Muscle of leg (tissue), 11 donors: ENCODE results near the gene NUDT3. TPM values are rescaled to one million over a fixed set of nuclear protein-coding genes. Genes with fewer than 3 reads are reported as not detected.

ENCODE experiments used
- DNase-seq: peaks from one replicate; pipeline ENCODE4 v3.0.0; 2013
- H3K27ac ChIP-seq: one replicate; pipeline ENCODE4 v1.5.1; 2013; ENCODE audit warnings: mild to moderate bottlenecking, low read length, control low read depth
- H3K27me3 ChIP-seq: one replicate; pipeline ENCODE4 v1.6.1; 2013; ENCODE audit warnings: low read length; ENCODE audit not compliant: control insufficient read depth, insufficient read depth
- H3K36me3 ChIP-seq: one replicate; pipeline ENCODE4 v1.6.1; 2013; ENCODE audit warnings: low read length; ENCODE audit not compliant: control insufficient read depth, insufficient read depth
- H3K4me1 ChIP-seq: one replicate; pipeline ENCODE4 v1.6.1; 2013; ENCODE audit warnings: low read length; ENCODE audit not compliant: control insufficient read depth, insufficient read depth
- H3K4me3 ChIP-seq: one replicate; pipeline ENCODE4 v1.5.1; 2013; ENCODE audit warnings: low read length, control low read depth
- H3K9me3 ChIP-seq: replicated peaks from 2 replicates; pipeline ENCODE4 v1.6.1; 2013; ENCODE audit warnings: low read depth, low read length; ENCODE audit not compliant: control insufficient read depth
- WGBS: methylation state at CpG from one replicate; pipeline ENCODE4 v1.1.5; 2013; ENCODE audit warnings: missing lambda C conversion rate; ENCODE audit not compliant: insufficient coverage; 5-methylcytosine and 5-hydroxymethylcytosine counted together
- polyA plus RNA-seq, 8 donors: library from polyadenylated mRNA; unstranded; fragments of 120-200 nt; gene quantifications; one replicate each; pipeline versions ENCODE4 v1.2.1 to v1.2.3, GENCODE V29; 2013; ENCODE audit warnings: inconsistent platforms in 1 of 8, low replicate concordance in 1 of 8; ENCODE audit not compliant: insufficient read length in 8 of 8, insufficient read depth in 1 of 8
- total RNA-seq: library from RNA; stranded (reverse); fragments of 120-200 nt; gene quantifications from one replicate; pipeline ENCODE4 v1.2.4, GENCODE V29; 2013

The NUDT3 gene
- total and polyA plus RNA-seq, 9 donors: 18.9 to 56.7 (median 28.8) TPM

GRCh38 chr6:34316431-34317171 is 75.9 kb downstream of the NUDT3 start:
- DNase-seq: no peak
- Histone ChIP-seq H3K9me3 (no peaks in the 10 kb centered on the region), H3K4me3 (no peak overlapping the region), H3K4me1 (peaks cover 11% of the 10 kb centered on the region), H3K27me3 (no peaks in the 10 kb centered on the region), H3K36me3 (no peaks in the 10 kb centered on the region), H3K27ac (peak overlapping the region; percentile 59)
- 100% methylated on average over 1 of the region's 1 CpG for WGBS

GRCh38 chr6:34315780-34316179 is 76.7 kb downstream of the NUDT3 start:
- no peaks in the 10 kb centered on the region for H3K9me3 ChIP-seq
- no peaks in the 10 kb centered on the region for H3K27me3 ChIP-seq
- whole genome bisulfite sequencing: 68% methylated on average over 5 of the region's 6 CpGs
- DNase-seq: peak; percentile 65
- no peaks in the 10 kb centered on the region for H3K36me3 ChIP-seq
- H3K4me1 ChIP-seq: peaks cover 11% of the 10 kb centered on the region
- no peak overlapping the region for H3K4me3 ChIP-seq
- no peak overlapping the region for H3K27ac ChIP-seq

- no CpG with 5 or more reads among the region's 1 CpG for WGBS
- H3K27me3 ChIP-seq: no peaks in the 10 kb centered on the region
- no peak overlapping the region for H3K27ac ChIP-seq
- H3K4me3 ChIP-seq: no peak overlapping the region
- H3K4me1 ChIP-seq: peaks cover 11% of the 10 kb centered on the region
- no peaks in the 10 kb centered on the region for H3K36me3 ChIP-seq
- H3K9me3 ChIP-seq: no peaks in the 10 kb centered on the region
- DNase-seq: no peak
Measured at GRCh38 chr6:34315256-34315655, 77.2 kb downstream of the NUDT3 start.

GRCh38 chr6:34312259-34312658 is 80.2 kb downstream of the NUDT3 start:
- H3K4me3 ChIP-seq: no peak overlapping the region
- no peak overlapping the region for H3K27ac ChIP-seq
- DNase-seq: no peak
- no peaks in the 10 kb centered on the region for H3K27me3 ChIP-seq
- H3K4me1 ChIP-seq: peaks cover 5% of the 10 kb centered on the region
- WGBS: no CpG with 5 or more reads among the region's 4 CpGs
- no peaks in the 10 kb centered on the region for H3K9me3 ChIP-seq
- no peaks in the 10 kb centered on the region for H3K36me3 ChIP-seq

- WGBS: no CpG with 5 or more reads among the region's 6 CpGs
- Histone ChIP-seq H3K4me1 (peaks cover 9% of the 10 kb centered on the region), H3K9me3 (no peaks in the 10 kb centered on the region), H3K27ac (no peak overlapping the region), H3K36me3 (no peaks in the 10 kb centered on the region), H3K4me3 (no peak overlapping the region), H3K27me3 (no peaks in the 10 kb centered on the region)
- no peak for DNase-seq
Measured at GRCh38 chr6:34310817-34311216, 81.7 kb downstream of the NUDT3 start.

GRCh38 chr6:34308483-34308882 is 84.0 kb downstream of the NUDT3 start:
- no CpG with 5 or more reads among the region's 2 CpGs for WGBS
- no peak for DNase-seq
- Histone ChIP-seq H3K27ac (no peak overlapping the region), H3K27me3 (no peaks in the 10 kb centered on the region), H3K4me3 (no peak overlapping the region), H3K36me3 (no peaks in the 10 kb centered on the region), H3K9me3 (no peaks in the 10 kb centered on the region), H3K4me1 (peaks cover 11% of the 10 kb centered on the region)

GRCh38 chr6:34305982-34306708 is 86.3 kb downstream of the NUDT3 start:
- no peaks in the 10 kb centered on the region for H3K9me3 ChIP-seq
- H3K27ac ChIP-seq: peak overlapping the region; percentile 45
- no peak overlapping the region for H3K4me3 ChIP-seq
- no peaks in the 10 kb centered on the region for H3K27me3 ChIP-seq
- DNase-seq: peak; percentile 91
- H3K4me1 ChIP-seq: peaks cover 18% of the 10 kb centered on the region
- WGBS: 5% methylated on average over 4 of the region's 6 CpGs
- no peaks in the 10 kb centered on the region for H3K36me3 ChIP-seq

- no peaks in the 10 kb centered on the region for H3K9me3 ChIP-seq
- no peaks in the 10 kb centered on the region for H3K36me3 ChIP-seq
- no CpG with 5 or more reads among the region's 2 CpGs for WGBS
- DNase-seq: no peak
- no peaks in the 10 kb centered on the region for H3K27me3 ChIP-seq
- no peak overlapping the region for H3K27ac ChIP-seq
- peaks cover 19% of the 10 kb centered on the region for H3K4me1 ChIP-seq
- H3K4me3 ChIP-seq: no peak overlapping the region
Measured at GRCh38 chr6:34305497-34305896, 87.0 kb downstream of the NUDT3 start.

GRCh38 chr6:34304164-34304563 is 88.3 kb downstream of the NUDT3 start:
- Histone ChIP-seq H3K36me3 (no peaks in the 10 kb centered on the region), H3K27ac (no peak overlapping the region), H3K9me3 (no peaks in the 10 kb centered on the region), H3K4me3 (no peak overlapping the region), H3K4me1 (peaks cover 32% of the 10 kb centered on the region), H3K27me3 (no peaks in the 10 kb centered on the region)
- WGBS: 100% methylated on average over 1 of the region's 3 CpGs
- DNase-seq: no peak

- H3K9me3 ChIP-seq: no peaks in the 10 kb centered on the region
- H3K4me3 ChIP-seq: no peak overlapping the region
- WGBS: no CpG with 5 or more reads among the region's 4 CpGs
- DNase-seq: no peak
- H3K27ac ChIP-seq: no peak overlapping the region
- H3K36me3 ChIP-seq: no peaks in the 10 kb centered on the region
- peaks cover 34% of the 10 kb centered on the region for H3K4me1 ChIP-seq
- no peaks in the 10 kb centered on the region for H3K27me3 ChIP-seq
Measured at GRCh38 chr6:34302929-34303328, 89.5 kb downstream of the NUDT3 start.
